CD4-positive, alpha-beta T cell treated with Interleukin-17A for 4 hours (primary cell): Measurements from ENCODE around the gene KIAA0040.

Experiments used
- DNase-seq: peaks from one replicate; pipeline ENCODE4 v3.0.0-alpha.2; 2020; ENCODE audit warnings: mixed read lengths

The KIAA0040 gene

GRCh38 chr1:175169286-175170018 lies 23.1 kb downstream of the KIAA0040 start:
- no peak for DNase-seq

- DNase-seq, result no peak
Observed at GRCh38 chr1:175168782-175169181, 23.8 kb downstream of the KIAA0040 start.

GRCh38 chr1:175167861-175168260 lies 24.7 kb downstream of the KIAA0040 start:
- no peak for DNase-seq

GRCh38 chr1:175166746-175167145 lies 25.8 kb downstream of the KIAA0040 start:
- DNase-seq, result no peak

- DNase-seq, result no peak
Observed at GRCh38 chr1:175164751-175165150, 27.8 kb downstream of the KIAA0040 start.

- no peak for DNase-seq
Observed at GRCh38 chr1:175163702-175164101, 28.9 kb downstream of the KIAA0040 start.

GRCh38 chr1:175162955-175163354 lies 29.6 kb downstream of the KIAA0040 start:
- DNase-seq, result no peak

GRCh38 chr1:175158170-175158591 lies 34.4 kb downstream of the KIAA0040 start:
- DNase-seq, result no peak

- DNase-seq, result no peak
Observed at GRCh38 chr1:175157200-175157599, 35.4 kb downstream of the KIAA0040 start.

GRCh38 chr1:175155936-175156335 lies 36.6 kb downstream of the KIAA0040 start:
- DNase-seq, result no peak

- DNase-seq, result no peak
Observed at GRCh38 chr1:175155473-175155856, 37.1 kb downstream of the KIAA0040 start.

GRCh38 chr1:175154629-175155472 lies 37.7 kb downstream of the KIAA0040 start:
- DNase-seq, result peak; percentile 86

GRCh38 chr1:175152006-175152652 lies 40.4 kb downstream of the KIAA0040 start:
- DNase-seq, result peak; percentile 82

GRCh38 chr1:175150596-175151319 lies 41.8 kb downstream of the KIAA0040 start:
- DNase-seq, result no peak

GRCh38 chr1:175148068-175148467 lies 44.5 kb downstream of the KIAA0040 start:
- DNase-seq, result no peak

GRCh38 chr1:175147569-175147968 lies 45.0 kb downstream of the KIAA0040 start:
- no peak for DNase-seq

GRCh38 chr1:175146529-175147213 lies 45.9 kb downstream of the KIAA0040 start:
- DNase-seq, result peak; percentile 76

- no peak for DNase-seq
Observed at GRCh38 chr1:175145899-175146528, 46.6 kb downstream of the KIAA0040 start.

GRCh38 chr1:175138579-175138978 lies 54.0 kb downstream of the KIAA0040 start:
- DNase-seq, result no peak

- DNase-seq, result no peak
Observed at GRCh38 chr1:175137369-175137768, 55.2 kb downstream of the KIAA0040 start.

GRCh38 chr1:175136246-175136645 lies 56.3 kb downstream of the KIAA0040 start:
- no peak for DNase-seq

- DNase-seq, result no peak
Observed at GRCh38 chr1:175134500-175134899, 58.1 kb downstream of the KIAA0040 start.
